Upper lobe of right lung (tissue), 1 donor: ENCODE measurements around the gene ATP6V1G3. TPM values are rescaled to one million over a fixed set of nuclear protein-coding genes. Genes with fewer than 3 reads are reported as not detected.

Experiments
- ATAC-seq: fragments of 200-7000 bp; cut with Tn5 transposase; one replicate; pipeline ENCODE4 v1.9.1; 2020; ENCODE audit warnings: mild to moderate bottlenecking, moderate library complexity
- DNase-seq: peaks from one replicate; pipeline ENCODE4 v3.0.0-alpha.2; 2020
- H3K27ac ChIP-seq: fragments of 200-600 bp; one replicate; pipeline ENCODE4 v1.8.0; 2022
- H3K27me3 ChIP-seq: fragments of 200-600 bp; one replicate; pipeline ENCODE4 v1.8.0; 2022; ENCODE audit warnings: mild to moderate bottlenecking
- H3K36me3 ChIP-seq: fragments of 200-600 bp; one replicate; pipeline ENCODE4 v1.8.0; 2022
- H3K4me1 ChIP-seq: fragments of 200-600 bp; one replicate; pipeline ENCODE4 v1.8.0; 2022
- H3K4me3 ChIP-seq: fragments of 200-600 bp; one replicate; pipeline ENCODE4 v1.8.0; 2022; ENCODE audit warnings: mild to moderate bottlenecking
- H3K9me3 ChIP-seq: fragments of 200-600 bp; one replicate; pipeline ENCODE4 v1.8.0; 2022
- intact Hi-C: fragments of 100-400 bp; cut with DNase I; formaldehyde crosslinking; loops from one replicate; pipeline ENCODE4 v1.11.0; 2022
- total RNA-seq: library from RNA; stranded (reverse); fragmentation: NEBNext Ultra II Directional; extraction: Animal tissue kit (Norgen Biotek cat#: 25700); gene quantifications from one replicate; pipeline ENCODE4 v1.2.1, GENCODE V29; 2021
- TF ChIP-seq, protein P1 (sequence below): fragments of 200-600 bp; IDR thresholded peaks from one replicate; pipeline ENCODE4 v1.8.0; 2022; ENCODE audit warnings: antibody characterized with exemption
- donor health status: DM: no; HTN: yes; CAD: no; lungs with severe emphysema.

The ATP6V1G3 gene
- total RNA-seq, 1 donor from 2014 or later: not detected

DNA sequence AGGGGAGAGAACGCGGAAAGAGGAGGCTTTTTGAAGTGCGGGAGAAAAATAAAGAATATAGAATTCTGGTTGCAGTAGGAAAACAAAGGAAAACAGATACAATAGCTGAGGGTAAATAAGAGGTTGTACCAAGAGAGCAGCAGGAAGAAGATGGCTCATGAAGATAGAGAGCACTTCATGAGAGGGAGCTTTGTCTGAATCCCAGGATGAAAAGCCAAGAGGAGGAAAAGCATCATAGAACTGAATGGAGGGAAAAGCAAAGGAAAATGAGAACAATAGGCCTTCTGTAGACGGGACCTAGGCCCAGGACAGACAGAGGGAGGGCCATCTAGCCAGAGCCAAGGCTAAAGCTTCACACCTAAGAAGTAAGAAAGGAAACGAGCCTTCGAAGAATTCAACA is 49.5 kb downstream of the ATP6V1G3 start:
- intact Hi-C loops: no loop called here

DNA sequence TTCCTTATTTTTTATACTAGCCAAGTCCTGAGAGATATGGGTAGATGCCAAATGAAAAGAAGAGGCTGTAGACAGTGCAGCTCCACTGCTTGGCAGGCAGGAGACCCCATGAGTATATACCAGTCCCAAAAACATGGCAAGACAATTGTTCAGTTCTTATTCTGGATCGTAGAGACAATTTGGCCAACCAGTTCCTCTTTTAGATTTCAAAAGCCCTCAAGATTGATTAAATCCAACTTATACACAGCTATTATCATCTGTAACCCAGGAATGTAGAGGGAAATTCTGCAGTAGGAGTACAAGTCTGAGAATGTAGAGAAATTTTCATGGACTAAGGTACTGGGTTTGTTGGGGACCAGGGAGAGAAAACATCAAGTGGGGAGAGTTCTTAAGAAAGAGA is 50.3 kb downstream of the ATP6V1G3 start:
- Histone ChIP-seq H3K36me3 (no peaks in the 10 kb centered on the region), H3K27ac (no peak overlapping the region), H3K27me3 (no peaks in the 10 kb centered on the region), H3K9me3 (no peaks in the 10 kb centered on the region), H3K4me3 (no peak overlapping the region), H3K4me1 (no peaks in the 10 kb centered on the region)
- intact Hi-C loops: no loop called here
- TF ChIP-seq, protein P1, sequence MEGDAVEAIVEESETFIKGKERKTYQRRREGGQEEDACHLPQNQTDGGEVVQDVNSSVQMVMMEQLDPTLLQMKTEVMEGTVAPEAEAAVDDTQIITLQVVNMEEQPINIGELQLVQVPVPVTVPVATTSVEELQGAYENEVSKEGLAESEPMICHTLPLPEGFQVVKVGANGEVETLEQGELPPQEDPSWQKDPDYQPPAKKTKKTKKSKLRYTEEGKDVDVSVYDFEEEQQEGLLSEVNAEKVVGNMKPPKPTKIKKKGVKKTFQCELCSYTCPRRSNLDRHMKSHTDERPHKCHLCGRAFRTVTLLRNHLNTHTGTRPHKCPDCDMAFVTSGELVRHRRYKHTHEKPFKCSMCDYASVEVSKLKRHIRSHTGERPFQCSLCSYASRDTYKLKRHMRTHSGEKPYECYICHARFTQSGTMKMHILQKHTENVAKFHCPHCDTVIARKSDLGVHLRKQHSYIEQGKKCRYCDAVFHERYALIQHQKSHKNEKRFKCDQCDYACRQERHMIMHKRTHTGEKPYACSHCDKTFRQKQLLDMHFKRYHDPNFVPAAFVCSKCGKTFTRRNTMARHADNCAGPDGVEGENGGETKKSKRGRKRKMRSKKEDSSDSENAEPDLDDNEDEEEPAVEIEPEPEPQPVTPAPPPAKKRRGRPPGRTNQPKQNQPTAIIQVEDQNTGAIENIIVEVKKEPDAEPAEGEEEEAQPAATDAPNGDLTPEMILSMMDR: no peak
- ATAC-seq: no peak
- DNase-seq: no peak

More for the DNA sequence above, 49.5 kb downstream of the ATP6V1G3 start:
- ATAC-seq: no peak
- Histone ChIP-seq H3K27ac (no peak overlapping the region), H3K4me1 (no peaks in the 10 kb centered on the region), H3K36me3 (no peaks in the 10 kb centered on the region), H3K4me3 (no peak overlapping the region), H3K27me3 (no peaks in the 10 kb centered on the region), H3K9me3 (no peaks in the 10 kb centered on the region)
- TF ChIP-seq, protein P1: no peak
- DNase-seq: no peak

DNA sequence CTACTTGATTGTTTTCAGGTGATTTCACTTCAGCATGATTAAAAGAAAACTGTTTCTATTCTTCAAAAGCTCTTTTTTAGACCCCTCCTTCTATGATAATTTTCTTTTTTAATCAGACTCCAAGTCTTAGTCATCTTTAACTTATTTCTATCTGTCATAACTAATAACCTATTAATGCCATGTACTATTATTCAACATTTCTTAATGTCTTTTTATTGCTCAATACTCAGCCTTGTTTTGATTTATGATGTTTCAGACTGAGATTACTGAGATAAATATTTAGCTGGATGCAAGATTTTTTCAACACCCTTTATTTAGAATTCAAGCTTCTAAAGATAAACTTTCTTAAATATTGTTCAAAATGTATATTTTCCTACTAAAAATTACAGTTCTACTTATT is 53.6 kb downstream of the ATP6V1G3 start:
- no peak for ATAC-seq
- Histone ChIP-seq H3K27ac (no peak overlapping the region), H3K9me3 (no peaks in the 10 kb centered on the region), H3K36me3 (no peaks in the 10 kb centered on the region), H3K4me1 (no peaks in the 10 kb centered on the region), H3K4me3 (no peak overlapping the region), H3K27me3 (no peaks in the 10 kb centered on the region)
- DNase-seq: no peak
- intact Hi-C loops: no loop called here
- TF ChIP-seq, protein P1: no peak

DNA sequence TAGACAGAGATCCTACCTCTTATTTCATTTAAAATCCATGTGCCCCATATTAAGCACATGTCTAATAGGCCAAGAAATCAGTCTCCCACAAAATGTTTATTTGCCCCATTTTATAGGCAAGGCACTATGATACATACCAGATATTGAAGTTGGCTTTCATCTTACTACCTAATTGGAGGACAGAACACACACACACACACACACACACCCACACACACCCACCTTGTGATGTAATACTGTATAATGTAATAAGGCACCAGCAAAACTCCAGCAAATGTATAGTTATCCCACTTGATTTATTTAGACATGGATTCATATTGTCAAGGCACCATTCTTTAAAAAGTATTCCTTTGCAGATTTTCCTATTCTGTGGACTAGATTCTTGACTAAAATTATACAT is 56.8 kb downstream of the ATP6V1G3 start:
- no peak for ATAC-seq
- Histone ChIP-seq H3K4me3 (no peak overlapping the region), H3K9me3 (no peaks in the 10 kb centered on the region), H3K27me3 (no peaks in the 10 kb centered on the region), H3K27ac (no peak overlapping the region), H3K36me3 (no peaks in the 10 kb centered on the region), H3K4me1 (no peaks in the 10 kb centered on the region)
- intact Hi-C loops: no loop called here
- DNase-seq: no peak
- TF ChIP-seq, protein P1: no peak

DNA sequence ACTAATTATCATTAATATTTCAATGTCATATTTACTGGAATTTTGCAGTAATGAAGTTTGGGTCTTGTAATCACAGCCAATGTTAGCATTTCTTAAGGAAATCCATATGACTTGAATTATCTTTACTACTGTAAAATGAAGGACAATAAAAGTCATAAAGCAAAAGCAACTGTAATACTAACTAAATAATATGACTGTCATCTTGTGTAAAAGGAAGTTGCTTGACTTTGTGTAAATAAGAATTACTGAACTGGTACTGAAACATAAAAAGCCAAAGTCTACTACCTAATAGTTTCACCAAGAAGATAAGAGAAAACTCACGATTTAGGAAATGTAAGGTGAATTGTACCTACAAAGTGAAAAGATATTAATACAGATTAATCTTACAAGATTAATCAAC is 57.5 kb downstream of the ATP6V1G3 start:
- Histone ChIP-seq H3K9me3 (no peaks in the 10 kb centered on the region), H3K4me3 (no peak overlapping the region), H3K4me1 (no peaks in the 10 kb centered on the region), H3K27me3 (no peaks in the 10 kb centered on the region), H3K36me3 (no peaks in the 10 kb centered on the region), H3K27ac (no peak overlapping the region)
- DNase-seq (no peak), ATAC-seq (no peak)
- intact Hi-C loops: no loop called here
- TF ChIP-seq, protein P1: no peak

DNA sequence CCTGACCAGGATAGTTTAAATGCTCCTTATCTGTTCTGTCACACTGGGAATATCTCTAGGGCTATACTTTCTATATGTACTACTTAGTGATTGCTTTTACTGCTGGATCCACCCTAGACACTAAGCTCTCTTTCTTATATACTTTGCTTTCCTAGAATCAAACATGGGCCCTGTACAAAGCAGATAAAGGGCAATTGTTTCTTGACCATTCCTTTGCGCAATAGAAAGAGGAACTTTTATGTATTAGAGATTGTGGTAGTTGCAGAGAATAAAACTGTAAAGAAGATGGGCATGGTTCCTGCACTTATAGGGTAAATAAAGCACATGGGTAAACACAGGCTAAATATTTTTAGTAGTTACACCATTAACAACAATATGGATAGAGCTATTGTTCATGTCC is 58.8 kb downstream of the ATP6V1G3 start:
- TF ChIP-seq, protein P1: no peak
- intact Hi-C loops: no loop called here
- Histone ChIP-seq H3K9me3 (no peaks in the 10 kb centered on the region), H3K36me3 (no peaks in the 10 kb centered on the region), H3K4me1 (no peaks in the 10 kb centered on the region), H3K4me3 (no peak overlapping the region), H3K27me3 (no peaks in the 10 kb centered on the region), H3K27ac (no peak overlapping the region)
- ATAC-seq (no peak), DNase-seq (no peak)
